Sigmoid colon (tissue), 7 donors: ENCODE results near the gene FRZB. TPM values are rescaled to one million over a fixed set of nuclear protein-coding genes. Genes with fewer than 3 reads are reported as not detected.
"Not testable (repeated sequence)": the region's sequence is repeated elsewhere in the genome, so short reads cannot be mapped to it uniquely, and the experiment has no call there.

Experiments used
- DNase-seq: peaks from one replicate; pipeline ENCODE4 v3.0.0-alpha.2; 2019
- H3K27ac ChIP-seq, 4 donors: fragments of 200-600 bp; sonication (generic); one replicate each; pipeline ENCODE4 v1.5.1; 2016 to 2019; ENCODE audit warnings: mild to moderate bottlenecking in 1 of 4
- H3K27me3 ChIP-seq, 3 donors: fragments of 200-600 bp; sonication (generic); one replicate each; pipeline ENCODE4 v1.5.1; 2019; ENCODE audit warnings: mild to moderate bottlenecking in 1 of 3
- H3K36me3 ChIP-seq, 4 donors: fragments of 200-600 bp; sonication (generic); one replicate each; pipeline ENCODE4 v1.5.1; 2016 to 2019
- H3K4me1 ChIP-seq, 4 donors: fragments of 200-600 bp; sonication (generic); one replicate each; pipeline ENCODE4 v1.5.1; 2017 to 2019
- H3K4me3 ChIP-seq, 4 donors: fragments of 200-600 bp; sonication (generic); one replicate each; pipeline ENCODE4 v1.5.1; 2017 to 2019; ENCODE audit warnings: mild to moderate bottlenecking in 2 of 4, moderate library complexity in 1 of 4
- H3K9me3 ChIP-seq, 4 donors: fragments of 200-600 bp in 3 of 4; sonication (generic) in 3 of 4; one replicate each; pipeline versions ENCODE4 v1.5.1 to v1.6.1; 2013 to 2019
- CTCF ChIP-seq, 4 experiments: fragments of 450-650 bp in 3 of 4; fragments of 200-600 bp in 1 of 4; IDR thresholded peaks; one replicate each; pipeline ENCODE4 v1.5.1; 2016 to 2019; ENCODE audit warnings: antibody characterized with exemption in 4 of 4, mild to moderate bottlenecking in 3 of 4, moderate library complexity in 2 of 4
- EP300 ChIP-seq, 4 donors: sonication (generic); formaldehyde crosslinking; IDR thresholded peaks; one replicate each; pipeline ENCODE4 v1.6.1; 2017; ENCODE audit warnings: antibody characterized with exemption in 4 of 4
- POLR2A ChIP-seq, 2 donors: fragments of 450-650 bp; IDR thresholded peaks; one replicate each; pipeline ENCODE4 v1.6.1; 2016; ENCODE audit warnings: antibody characterized with exemption in 2 of 2, mild to moderate bottlenecking in 2 of 2, moderate library complexity in 2 of 2
- POLR2AphosphoS5 ChIP-seq, 4 donors: sonication (generic); formaldehyde crosslinking; IDR thresholded peaks; one replicate each; pipeline ENCODE4 v1.6.1; 2017; ENCODE audit warnings: antibody characterized with exemption in 4 of 4
- WGBS, 2 donors: extraction: QIAGEN DNeasy Blood & Tissue Kit; methylation state at CpG; one replicate each; pipeline ENCODE4 v1.1.7; 2013; 5-methylcytosine and 5-hydroxymethylcytosine counted together
- intact Hi-C: fragments of 100-400 bp; cut with DNase I; formaldehyde crosslinking; loops from one replicate; pipeline ENCODE4 v1.15.1; 2023
- polyA plus RNA-seq, 3 donors: library from polyadenylated mRNA; stranded (reverse); fragments of 200-250 nt; gene quantifications; one replicate each; pipeline ENCODE4 v1.2.3, GENCODE V29; 2013
- total RNA-seq, 4 donors: library from RNA; depleted of rRNA; stranded (reverse); fragments of >200 nt; gene quantifications; one replicate each; pipeline ENCODE4 v1.1.0, GENCODE V29; 2016
- donor health status: healthy with polysubstance abuse.
- donor health status: Bipolar disorder and iron deficiency.
- donor health status: healthy.

FRZB gene
- total and polyA plus RNA-seq, 7 donors, result 3.7 to 14.7 (median 8.2) TPM

GRCh38 chr2:182895798-182896197 lies 29.4 kb upstream of the FRZB start:
- no peaks in the 10 kb centered on the region for H3K9me3 ChIP-seq
- H3K27ac ChIP-seq, result no peak overlapping the region
- no peaks in the 10 kb centered on the region for H3K4me1 ChIP-seq
- WGBS, 2 donors, result 91 to 94% methylated on average over 6 of the region's 6 CpGs
- H3K36me3 ChIP-seq, result no peaks in the 10 kb centered on the region
- no peak for DNase-seq
- no peak for TF ChIP-seq EP300 (IDR thresholded peaks at IDR 0.05)
- no peak for TF ChIP-seq CTCF (IDR thresholded peaks at IDR 0.05)
- no peaks in the 10 kb centered on the region for H3K27me3 ChIP-seq
- no peak overlapping the region for H3K4me3 ChIP-seq
- intact Hi-C loops, result no loop called here

GRCh38 chr2:182895169-182895568 lies 28.7 kb upstream of the FRZB start:
- WGBS, 2 donors, result 88 to 90% methylated on average over 4 of the region's 4 CpGs
- H3K27me3 ChIP-seq, result no peaks in the 10 kb centered on the region
- H3K9me3 ChIP-seq, result no peaks in the 10 kb centered on the region
- intact Hi-C loops, result no loop called here
- no peak overlapping the region for H3K4me3 ChIP-seq
- no peak for DNase-seq
- no peaks in the 10 kb centered on the region for H3K4me1 ChIP-seq
- TF ChIP-seq POLR2A (IDR thresholded peaks at IDR 0.05) (no peak), CTCF (IDR thresholded peaks at IDR 0.05) (no peak), POLR2AphosphoS5 (IDR thresholded peaks at IDR 0.05) (peak in 1 of 4 donors; percentile 7)
- no peaks in the 10 kb centered on the region for H3K36me3 ChIP-seq
- H3K27ac ChIP-seq, result no peak overlapping the region

DNA sequence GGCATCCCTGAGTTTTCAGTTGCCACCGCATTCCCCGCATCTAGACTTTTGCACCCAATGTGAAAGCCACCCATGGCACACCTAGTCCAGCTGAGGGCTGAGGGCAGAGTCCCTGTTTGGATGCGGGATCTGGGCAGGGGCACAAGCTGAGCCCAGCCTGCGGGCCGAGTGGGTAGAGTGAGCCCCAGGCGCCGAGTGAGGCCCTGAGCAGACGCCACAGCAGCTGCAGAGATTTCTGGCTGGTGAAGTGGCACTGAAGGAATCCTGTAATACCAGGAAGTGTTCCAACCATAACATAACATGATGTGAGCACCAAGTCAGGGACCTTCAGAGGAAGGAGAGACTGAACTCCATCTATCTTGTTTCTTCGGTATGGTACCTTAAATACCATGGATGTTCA lies 27.7 kb upstream of the FRZB start:
- no peak overlapping the region for H3K27ac ChIP-seq
- DNase-seq, result no peak
- WGBS, 2 donors, result 94 to 97% methylated on average over 9 of the region's 9 CpGs
- intact Hi-C loops, result no loop called here
- H3K4me3 ChIP-seq, result no peak overlapping the region
- no peaks in the 10 kb centered on the region for H3K27me3 ChIP-seq
- no peaks in the 10 kb centered on the region for H3K36me3 ChIP-seq
- H3K9me3 ChIP-seq, result no peaks in the 10 kb centered on the region
- no peak for TF ChIP-seq EP300 (IDR thresholded peaks at IDR 0.05)
- no peak for TF ChIP-seq CTCF (IDR thresholded peaks at IDR 0.05)
- TF ChIP-seq POLR2A (IDR thresholded peaks at IDR 0.05), result no peak
- no peak for TF ChIP-seq POLR2AphosphoS5 (IDR thresholded peaks at IDR 0.05)
- no peaks in the 10 kb centered on the region for H3K4me1 ChIP-seq

DNA sequence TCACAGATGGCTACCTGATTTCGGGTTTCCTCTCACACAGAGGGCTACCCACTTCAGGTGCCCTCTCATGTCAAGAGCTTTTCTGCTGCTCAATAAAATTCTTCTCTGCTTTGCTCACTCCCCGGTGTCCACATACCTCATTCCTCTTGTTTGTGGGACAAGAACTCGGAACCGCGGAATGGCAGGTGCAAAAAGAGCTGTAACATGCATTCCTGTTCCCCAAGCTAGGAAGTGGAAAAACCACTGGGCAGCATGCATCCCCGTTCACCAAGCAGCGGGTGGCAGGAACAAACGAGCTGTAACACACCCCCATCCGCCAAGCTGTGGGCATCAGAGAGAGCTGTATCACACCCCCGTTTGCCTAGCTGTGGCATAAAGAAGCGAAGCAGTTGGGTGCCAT lies 27.2 kb upstream of the FRZB start:
- TF ChIP-seq POLR2AphosphoS5 (IDR thresholded peaks at IDR 0.05) (no peak), CTCF (IDR thresholded peaks at IDR 0.05) (no peak), EP300 (IDR thresholded peaks at IDR 0.05) (no peak), POLR2A (IDR thresholded peaks at IDR 0.05) (no peak)
- intact Hi-C loops, result no loop called here
- whole genome bisulfite sequencing, 2 donors, result 85 to 94% methylated on average over 11 of the region's 11 CpGs

DNA sequence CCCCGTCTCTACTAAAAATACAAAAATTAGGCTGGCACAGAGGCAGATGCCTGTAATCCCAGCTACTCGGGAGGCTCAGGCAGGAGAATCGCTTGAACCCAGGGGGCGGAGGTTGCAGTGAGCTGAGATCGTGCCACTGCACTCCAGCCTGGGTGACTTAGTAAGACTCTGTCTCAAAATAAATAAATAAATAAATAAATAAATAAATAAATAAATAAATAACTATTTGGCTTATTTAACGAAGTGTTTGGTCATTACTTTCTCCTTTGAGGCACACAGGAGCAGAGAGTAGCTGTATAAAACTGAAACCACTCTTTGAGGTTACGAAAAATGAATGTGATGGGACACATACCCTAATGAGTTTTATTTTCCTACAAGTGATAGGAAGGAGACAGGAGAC lies 26.6 kb upstream of the FRZB start:
- H3K27ac ChIP-seq, H3K36me3 ChIP-seq, intact Hi-C loops, H3K9me3 ChIP-seq, H3K27me3 ChIP-seq, H3K4me1 ChIP-seq, DNase-seq, H3K4me3 ChIP-seq: not testable (repeated sequence)
- 90 to 93% methylated on average over 7 of the region's 7 CpGs for WGBS, 2 donors

More for the DNA sequence above, 27.2 kb upstream of the FRZB start:
- no peak for DNase-seq
- Histone ChIP-seq H3K4me1 (no peaks in the 10 kb centered on the region), H3K27me3 (no peaks in the 10 kb centered on the region), H3K36me3 (no peaks in the 10 kb centered on the region), H3K9me3 (no peaks in the 10 kb centered on the region), H3K4me3 (no peak overlapping the region), H3K27ac (no peak overlapping the region)
